ENCODE results near the gene AKAP1.

Gene AKAP1

GRCh38 chr17:57130708-57131461 is 45.8 kb downstream of the AKAP1 start:
- peak in 49 of 51 donors; percentile 10 to 92 (median 70) for DNase-seq

- no peak for DNase-seq
These were observed 47.6 kb downstream of the AKAP1 start for GRCh38 chr17:57132663-57133062.

- no peak for DNase-seq
These were observed 48.4 kb downstream of the AKAP1 start for GRCh38 chr17:57133486-57133885.

- no peak for DNase-seq
These were observed 50.2 kb downstream of the AKAP1 start for GRCh38 chr17:57135026-57135788.

GRCh38 chr17:57135789-57136291 is 50.8 kb downstream of the AKAP1 start:
- DNase-seq: peak in 8 of 51 donors; percentile 5 to 35 (median 11)

GRCh38 chr17:57136355-57136754 is 51.3 kb downstream of the AKAP1 start:
- DNase-seq: no peak

GRCh38 chr17:57138030-57138911 is 53.2 kb downstream of the AKAP1 start:
- no peak for DNase-seq

GRCh38 chr17:57138956-57139576 is 54.0 kb downstream of the AKAP1 start:
- DNase-seq: no peak

- no peak for DNase-seq
These were observed 55.3 kb downstream of the AKAP1 start for GRCh38 chr17:57140316-57140715.

GRCh38 chr17:57142925-57143324 is 57.9 kb downstream of the AKAP1 start:
- DNase-seq: no peak

GRCh38 chr17:57143361-57143760 is 58.3 kb downstream of the AKAP1 start:
- no peak for DNase-seq

- DNase-seq: no peak
These were observed 58.9 kb downstream of the AKAP1 start for GRCh38 chr17:57143919-57144318.

GRCh38 chr17:57144567-57144966 is 59.5 kb downstream of the AKAP1 start:
- no peak for DNase-seq

- no peak for DNase-seq
These were observed 60.3 kb downstream of the AKAP1 start for GRCh38 chr17:57145347-57145746.

- DNase-seq: peak in 5 of 51 donors; percentile 2 to 18 (median 11)
These were observed 61.2 kb downstream of the AKAP1 start for GRCh38 chr17:57146273-57146672.

GRCh38 chr17:57151798-57152197 is 66.8 kb downstream of the AKAP1 start:
- DNase-seq: no peak

- DNase-seq: no peak
These were observed 68.0 kb downstream of the AKAP1 start for GRCh38 chr17:57152967-57153528.

- DNase-seq: no peak
These were observed 69.9 kb downstream of the AKAP1 start for GRCh38 chr17:57154921-57155320.

GRCh38 chr17:57158325-57158724 is 73.3 kb downstream of the AKAP1 start:
- no peak for DNase-seq

- DNase-seq: no peak
These were observed 73.7 kb downstream of the AKAP1 start for GRCh38 chr17:57158795-57159194.

- DNase-seq: no peak
These were observed 75.6 kb downstream of the AKAP1 start for GRCh38 chr17:57160624-57161023.
